Panc1 (cell line): ENCODE measurements around the gene S100A4. TPM values are rescaled to one million over a fixed set of nuclear protein-coding genes. Genes with fewer than 3 reads are reported as not detected.

Experiments
- ATAC-seq: fragments of 200-7000 bp; cut with Tn5 transposase; 2 replicates; pipeline ENCODE4 v1.9.1; 2020; ENCODE audit warnings: mild to moderate bottlenecking, moderate library complexity
- BruUV-seq: library from RNA; stranded (reverse); fragments of 400-500 nt; replicated peaks from 2 replicates; lab custom pipeline; 2021; lab: Mats Ljungman, UMichigan
- CTCF ChIA-PET: fragments of 300-600 bp; sonication (Branson Sonifier 250); formaldehyde crosslinking; loops from one replicate; lab custom pipeline; 2022; ENCODE audit warnings: antibody characterized with exemption; lab: Charles Lee
- POLR2A ChIA-PET: fragments of 300-600 bp; sonication (Branson Sonifier 250); formaldehyde crosslinking; loops from one replicate; lab custom pipeline; 2022; ENCODE audit warnings: antibody characterized with exemption; lab: Charles Lee
- DNase-seq: peaks from one replicate; pipeline ENCODE4 v3.0.0-alpha.2; 2010; ENCODE audit warnings: low read depth, low spot score
- H3K27ac ChIP-seq: 2 replicates; pipeline ENCODE4 v1.5.1; 2011; ENCODE audit warnings: mild to moderate bottlenecking, low read length, inconsistent platforms
- H3K27me3 ChIP-seq: fragments of 200-500 bp; sonication (Bioruptor generic); 2 replicates; pipeline ENCODE4 v1.6.0; 2014; ENCODE audit warnings: low read length, inconsistent platforms; ENCODE audit not compliant: control insufficient read depth, insufficient read depth
- H3K36me3 ChIP-seq: fragments of 200-500 bp; sonication (Bioruptor generic); 2 replicates; pipeline ENCODE4 v1.5.1; 2014; ENCODE audit warnings: inconsistent platforms, mild to moderate bottlenecking, low read length, moderate library complexity; ENCODE audit not compliant: control insufficient read depth, insufficient read depth
- H3K4me1 ChIP-seq: 2 replicates; pipeline ENCODE4 v1.5.1; 2011; ENCODE audit warnings: inconsistent platforms, mild to moderate bottlenecking, low read length, moderate library complexity; ENCODE audit not compliant: control insufficient read depth, insufficient read depth
- H3K4me3 ChIP-seq, 2 experiments: 2 replicates each; pipeline ENCODE4 v1.5.1; 2011 to 2012; ENCODE audit warnings: low read depth in 2 of 2, low read length in 2 of 2, mild to moderate bottlenecking in 2 of 2, inconsistent platforms in 1 of 2, moderate library complexity in 1 of 2
- H3K9me3 ChIP-seq: fragments of 200-500 bp; sonication (Bioruptor generic); 2 replicates; pipeline ENCODE4 v1.5.1; 2014; ENCODE audit warnings: low read depth, mild to moderate bottlenecking, inconsistent platforms, low read length, moderate library complexity; ENCODE audit not compliant: control insufficient read depth, insufficient read depth
- POLR2AphosphoS5 ChIP-seq: IDR thresholded peaks from 2 replicates; pipeline ENCODE4 v1.6.1; 2012; ENCODE audit warnings: mild to moderate bottlenecking, low read depth, low read length, moderate library complexity
- SIN3A ChIP-seq: IDR thresholded peaks from 2 replicates; pipeline ENCODE4 v1.6.1; 2012; ENCODE audit warnings: low read depth, mild to moderate bottlenecking, low read length, moderate library complexity, borderline replicate concordance; ENCODE audit not compliant: insufficient read depth
- TCF7L2 ChIP-seq: IDR thresholded peaks from 2 replicates; pipeline ENCODE4 v1.6.1; 2011; ENCODE audit warnings: mild to moderate bottlenecking, low read depth, low read length, inconsistent platforms
- in situ Hi-C: cut with HindIII; loops from 2 replicates; pipeline ENCODE4 v1.10.0; 2016; ENCODE audit warnings: low sequenced_read_pairs, low pct_unique_long_range_greater_than_20kb
- intact Hi-C: fragments of 100-400 bp; cut with micrococcal nuclease; formaldehyde crosslinking; loops from one replicate; pipeline ENCODE4 v1.10.0; 2022; ENCODE audit not compliant: unreplicated experiment
- total RNA-seq: library from RNA; stranded (reverse); gene quantifications from one replicate; pipeline ENCODE4 v1.2.1, GENCODE V29; 2021; ENCODE audit not compliant: unreplicated experiment
- TF ChIP-seq, protein P1 (sequence below): fragments of 450-650 bp; IDR thresholded peaks from 2 replicates; pipeline ENCODE4 v1.5.1; 2017; ENCODE audit warnings: mild to moderate bottlenecking
- TF ChIP-seq, protein P2 (sequence below), 2 experiments: IDR thresholded peaks; 2 replicates each; pipeline ENCODE4 v1.6.1; 2011 to 2012; ENCODE audit warnings: low read depth in 2 of 2, control low read depth in 1 of 2, low read length in 1 of 2, mild to moderate bottlenecking in 1 of 2, moderate library complexity in 1 of 2; ENCODE audit not compliant: insufficient read depth in 1 of 2

The S100A4 gene
- total RNA-seq, 1 experiment from 2014 or later, result 773 TPM

DNA sequence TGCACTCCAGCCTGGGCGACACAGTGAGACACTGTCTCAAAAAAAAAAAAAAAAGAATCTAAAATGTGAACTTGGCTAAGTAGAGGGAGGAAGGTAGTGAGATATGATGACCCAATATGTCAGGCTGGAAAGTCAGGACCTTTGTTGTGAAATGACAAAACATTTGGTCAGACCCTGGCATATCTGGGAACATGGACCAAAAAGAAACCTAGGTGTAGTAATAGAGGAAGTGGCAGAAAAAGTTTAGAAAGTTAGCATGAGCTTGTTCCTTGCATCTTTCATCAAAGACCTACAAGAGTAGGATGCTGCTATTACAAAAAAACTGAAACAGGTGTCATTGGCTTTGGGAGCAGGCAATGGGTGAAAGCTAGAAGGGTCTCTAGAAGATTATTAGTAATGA lies 10.7 kb upstream of the S100A4 start:
- BruUV-seq, result no TSS peak
- CTCF ChIA-PET, result no interaction called here
- in situ Hi-C loops, result no loop called here

GRCh38 chr1:153553830-153554541 lies 8.4 kb upstream of the S100A4 start:
- no peak overlapping the region for H3K4me3 ChIP-seq
- no peak for DNase-seq
- no peak for ATAC-seq
- no TSS peak for BruUV-seq
- no peaks in the 10 kb centered on the region for H3K9me3 ChIP-seq
- ChIA-PET POLR2A (interaction anchor here (1.0 kb wide), 1 partner anchor 19 kb away, joined by 3 read pairs; no protein-coding TSS in a partner anchor), CTCF (no interaction called here)
- TF ChIP-seq POLR2AphosphoS5, result no peak
- TF ChIP-seq, protein P1, sequence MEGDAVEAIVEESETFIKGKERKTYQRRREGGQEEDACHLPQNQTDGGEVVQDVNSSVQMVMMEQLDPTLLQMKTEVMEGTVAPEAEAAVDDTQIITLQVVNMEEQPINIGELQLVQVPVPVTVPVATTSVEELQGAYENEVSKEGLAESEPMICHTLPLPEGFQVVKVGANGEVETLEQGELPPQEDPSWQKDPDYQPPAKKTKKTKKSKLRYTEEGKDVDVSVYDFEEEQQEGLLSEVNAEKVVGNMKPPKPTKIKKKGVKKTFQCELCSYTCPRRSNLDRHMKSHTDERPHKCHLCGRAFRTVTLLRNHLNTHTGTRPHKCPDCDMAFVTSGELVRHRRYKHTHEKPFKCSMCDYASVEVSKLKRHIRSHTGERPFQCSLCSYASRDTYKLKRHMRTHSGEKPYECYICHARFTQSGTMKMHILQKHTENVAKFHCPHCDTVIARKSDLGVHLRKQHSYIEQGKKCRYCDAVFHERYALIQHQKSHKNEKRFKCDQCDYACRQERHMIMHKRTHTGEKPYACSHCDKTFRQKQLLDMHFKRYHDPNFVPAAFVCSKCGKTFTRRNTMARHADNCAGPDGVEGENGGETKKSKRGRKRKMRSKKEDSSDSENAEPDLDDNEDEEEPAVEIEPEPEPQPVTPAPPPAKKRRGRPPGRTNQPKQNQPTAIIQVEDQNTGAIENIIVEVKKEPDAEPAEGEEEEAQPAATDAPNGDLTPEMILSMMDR, result no peak
- no peak for TF ChIP-seq SIN3A
- no peak for TF ChIP-seq TCF7L2
- TF ChIP-seq, protein P2, sequence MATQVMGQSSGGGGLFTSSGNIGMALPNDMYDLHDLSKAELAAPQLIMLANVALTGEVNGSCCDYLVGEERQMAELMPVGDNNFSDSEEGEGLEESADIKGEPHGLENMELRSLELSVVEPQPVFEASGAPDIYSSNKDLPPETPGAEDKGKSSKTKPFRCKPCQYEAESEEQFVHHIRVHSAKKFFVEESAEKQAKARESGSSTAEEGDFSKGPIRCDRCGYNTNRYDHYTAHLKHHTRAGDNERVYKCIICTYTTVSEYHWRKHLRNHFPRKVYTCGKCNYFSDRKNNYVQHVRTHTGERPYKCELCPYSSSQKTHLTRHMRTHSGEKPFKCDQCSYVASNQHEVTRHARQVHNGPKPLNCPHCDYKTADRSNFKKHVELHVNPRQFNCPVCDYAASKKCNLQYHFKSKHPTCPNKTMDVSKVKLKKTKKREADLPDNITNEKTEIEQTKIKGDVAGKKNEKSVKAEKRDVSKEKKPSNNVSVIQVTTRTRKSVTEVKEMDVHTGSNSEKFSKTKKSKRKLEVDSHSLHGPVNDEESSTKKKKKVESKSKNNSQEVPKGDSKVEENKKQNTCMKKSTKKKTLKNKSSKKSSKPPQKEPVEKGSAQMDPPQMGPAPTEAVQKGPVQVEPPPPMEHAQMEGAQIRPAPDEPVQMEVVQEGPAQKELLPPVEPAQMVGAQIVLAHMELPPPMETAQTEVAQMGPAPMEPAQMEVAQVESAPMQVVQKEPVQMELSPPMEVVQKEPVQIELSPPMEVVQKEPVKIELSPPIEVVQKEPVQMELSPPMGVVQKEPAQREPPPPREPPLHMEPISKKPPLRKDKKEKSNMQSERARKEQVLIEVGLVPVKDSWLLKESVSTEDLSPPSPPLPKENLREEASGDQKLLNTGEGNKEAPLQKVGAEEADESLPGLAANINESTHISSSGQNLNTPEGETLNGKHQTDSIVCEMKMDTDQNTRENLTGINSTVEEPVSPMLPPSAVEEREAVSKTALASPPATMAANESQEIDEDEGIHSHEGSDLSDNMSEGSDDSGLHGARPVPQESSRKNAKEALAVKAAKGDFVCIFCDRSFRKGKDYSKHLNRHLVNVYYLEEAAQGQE (IDR thresholded peaks at IDR 0.05; ENCODE audit: insufficient read depth in 1 of 2, low read depth in 2 of 2, low read length in 1 of 2), result no peak
- H3K27ac ChIP-seq, result peak overlapping the region; percentile 45; the same call in 1 of the 2 replicates
- no peaks in the 10 kb centered on the region for H3K27me3 ChIP-seq
- H3K36me3 ChIP-seq, result no peaks in the 10 kb centered on the region
- in situ Hi-C loops (no loop called here), intact Hi-C loops (no loop called here)
- H3K4me1 ChIP-seq, result peaks cover 18% of the 10 kb centered on the region

More for the DNA sequence above, 10.7 kb upstream of the S100A4 start:
- Histone ChIP-seq H3K27ac (no peak overlapping the region), H3K4me3 (no peak overlapping the region), H3K36me3 (no peaks in the 10 kb centered on the region), H3K27me3 (no peaks in the 10 kb centered on the region), H3K9me3 (no peaks in the 10 kb centered on the region), H3K4me1 (no peaks in the 10 kb centered on the region)
- DNase-seq (no peak), ATAC-seq (no peak)
- POLR2A ChIA-PET, result no interaction called here
- TF ChIP-seq POLR2AphosphoS5 (no peak), SIN3A (no peak), TCF7L2 (no peak)
- TF ChIP-seq, protein P1, result no peak
- TF ChIP-seq, protein P2 (IDR thresholded peaks at IDR 0.05; ENCODE audit: insufficient read depth in 1 of 2, low read depth in 2 of 2, low read length in 1 of 2), result no peak
- intact Hi-C loops, result no loop called here
